Measurements from ENCODE around the gene PASK. TPM values are rescaled to one million over a fixed set of nuclear protein-coding genes. Genes with fewer than 3 reads are reported as not detected.

The PASK gene
- total and polyA plus RNA-seq, 4 experiments from 2014 or later: 38.2 to 309 (median 170) TPM

DNA sequence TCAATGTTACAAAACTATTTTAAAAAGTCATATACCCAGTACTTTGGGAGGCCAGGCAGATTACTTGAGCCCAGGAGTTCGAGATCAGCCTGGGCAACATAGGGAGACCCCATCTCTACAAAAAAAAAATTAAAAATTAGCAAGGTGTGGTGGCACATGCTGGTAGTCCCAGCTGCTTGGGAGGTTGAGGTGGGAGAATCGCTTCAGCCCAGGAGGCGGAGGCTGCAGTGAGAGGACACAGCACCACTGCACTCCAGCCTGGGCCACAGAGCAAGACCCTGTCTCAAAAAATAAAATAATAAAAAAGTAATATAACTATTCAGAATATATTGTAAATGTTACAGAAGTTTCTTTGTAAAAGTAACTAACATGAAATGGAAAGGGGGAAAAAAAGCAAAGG, 1.9 kb downstream of the PASK start:
- ChIA-PET CTCF (ENCODE audit: partially characterized antibody) (interaction anchor here (1.0 to 1.2 kb wide), 2 partner anchors 67 to 70 kb away, joined by 3 read pairs; no protein-coding TSS in a partner anchor), POLR2A (ENCODE audit: partially characterized antibody) (interaction anchor here (1.8 to 9.0 kb wide), 2 partner anchors 11 to 40 kb away, joined by 8 to 299 read pairs; partner anchors contain the start of gene MTERF4)
- peaks cover 27 to 47% (median 42%) of the 10 kb centered on the region in 4 donors for H3K4me1 Mint-ChIP-seq
- H3K27me3 Mint-ChIP-seq: no peaks in the 10 kb centered on the region
- no peak for DNase-seq
- H3K27ac Mint-ChIP-seq: no peak overlapping the region
- no peaks in the 10 kb centered on the region for H3K27me3 ChIP-seq (ENCODE audit: insufficient read depth, low read length)
- intact Hi-C loops (cut with micrococcal nuclease): loop anchor here (5.0 kb wide), 1 partner anchor 295 kb away; no protein-coding TSS in a partner anchor
- peaks cover 4 to 23% of the 10 kb centered on the region in 2 donors for H3K36me3 Mint-ChIP-seq
- H3K4me1 ChIP-seq (ENCODE audit: insufficient read depth, low read length): peaks cover 26% of the 10 kb centered on the region
- no peaks in the 10 kb centered on the region for H3K9me3 ChIP-seq (ENCODE audit: control insufficient read depth in 1 of 2, low read length in 2 of 2)
- H3K4me3 Mint-ChIP-seq: peak overlapping the region in 6 of 8 donors; percentile 70 to 99 (median 92)
- no peak overlapping the region for H3K4me3 ChIP-seq (ENCODE audit: low read length in 2 of 2)
- peaks cover 0 to 1% (median 0%) of the 10 kb centered on the region in 8 donors for H3K9me3 Mint-ChIP-seq
- no peak overlapping the region for H3K27ac ChIP-seq (ENCODE audit: low read depth, low read length)
- H3K36me3 ChIP-seq (ENCODE audit: insufficient read depth, low read length): peaks cover 4% of the 10 kb centered on the region

DNA sequence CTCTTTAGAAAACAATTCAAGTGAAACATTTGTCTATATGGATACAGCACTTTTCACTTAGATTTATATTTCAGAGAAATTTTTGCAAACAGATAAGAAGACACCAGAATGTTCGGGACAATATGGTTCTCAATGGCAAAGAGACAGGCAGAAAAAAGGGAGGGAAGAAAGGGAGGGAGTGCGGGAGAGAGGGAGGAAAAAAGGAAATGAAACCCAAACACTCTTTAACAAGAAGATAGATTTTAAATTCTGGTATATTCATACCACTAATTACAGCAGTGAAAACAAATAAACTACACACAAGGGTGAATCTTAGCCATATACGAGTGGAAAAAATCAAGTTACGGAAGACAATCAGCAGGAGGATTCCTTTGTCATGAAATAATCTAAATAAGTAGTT, 3.0 kb downstream of the PASK start:
- ChIA-PET POLR2A (ENCODE audit: partially characterized antibody) (interaction anchor here (0.7 to 9.0 kb wide), 3 partner anchors 10 to 233 kb away, joined by 3 to 299 read pairs (median 8); partner anchors contain the start of gene MTERF4), CTCF (ENCODE audit: partially characterized antibody) (interaction anchor here (1.2 to 1.9 kb wide), 2 partner anchors 22 to 69 kb away, joined by 3 to 10 read pairs; no protein-coding TSS in a partner anchor)
- H3K9me3 Mint-ChIP-seq: peaks cover 0 to 1% (median 0%) of the 10 kb centered on the region in 8 donors
- intact Hi-C loops (cut with micrococcal nuclease): loop anchor here (5.0 kb wide), 1 partner anchor 294 kb away; no protein-coding TSS in a partner anchor
- H3K36me3 Mint-ChIP-seq: peaks cover 11 to 28% of the 10 kb centered on the region in 2 donors
- Histone ChIP-seq H3K27ac (ENCODE audit: low read depth, low read length) (no peak overlapping the region), H3K9me3 (ENCODE audit: control insufficient read depth in 1 of 2, low read length in 2 of 2) (no peaks in the 10 kb centered on the region), H3K4me1 (ENCODE audit: insufficient read depth, low read length) (peaks cover 19% of the 10 kb centered on the region), H3K36me3 (ENCODE audit: insufficient read depth, low read length) (peaks cover 7% of the 10 kb centered on the region), H3K27me3 (ENCODE audit: insufficient read depth, low read length) (no peaks in the 10 kb centered on the region), H3K4me3 (ENCODE audit: low read length in 2 of 2) (no peak overlapping the region)
- no peak for DNase-seq
- peak overlapping the region in 1 of 7 donors; percentile 43 for H3K27ac Mint-ChIP-seq
- H3K4me1 Mint-ChIP-seq: peaks cover 19 to 44% (median 34%) of the 10 kb centered on the region in 4 donors
- no peaks in the 10 kb centered on the region for H3K27me3 Mint-ChIP-seq
- no peak overlapping the region for H3K4me3 Mint-ChIP-seq

- H3K27me3 Mint-ChIP-seq: no peaks in the 10 kb centered on the region
- no peak overlapping the region for H3K4me3 Mint-ChIP-seq
- Histone ChIP-seq H3K27ac (ENCODE audit: low read depth, low read length) (no peak overlapping the region), H3K36me3 (ENCODE audit: insufficient read depth, low read length) (peaks cover 37% of the 10 kb centered on the region), H3K27me3 (ENCODE audit: insufficient read depth, low read length) (no peaks in the 10 kb centered on the region), H3K4me3 (ENCODE audit: low read length in 2 of 2) (no peak overlapping the region), H3K4me1 (ENCODE audit: insufficient read depth, low read length) (peaks cover under 1% of the 10 kb centered on the region), H3K9me3 (ENCODE audit: control insufficient read depth in 1 of 2, low read length in 2 of 2) (no peaks in the 10 kb centered on the region)
- no peaks in the 10 kb centered on the region for H3K9me3 Mint-ChIP-seq
- CTCF ChIA-PET (ENCODE audit: partially characterized antibody): no interaction called here
- peaks cover 28 to 38% of the 10 kb centered on the region in 2 donors for H3K36me3 Mint-ChIP-seq
- no peak for DNase-seq
- POLR2A ChIA-PET (ENCODE audit: partially characterized antibody): interaction anchor here (1.1 to 2.2 kb wide), 3 partner anchors 9 to 34 kb away, joined by 3 to 10 read pairs (median 3); no protein-coding TSS in a partner anchor
- H3K27ac Mint-ChIP-seq: no peak overlapping the region
- intact Hi-C loops (cut with micrococcal nuclease): no loop called here
- peaks cover 5 to 21% (median 12%) of the 10 kb centered on the region in 4 donors for H3K4me1 Mint-ChIP-seq
Measured at GRCh38 chr2:241142593-241142992, 6.7 kb downstream of the PASK start.

GRCh38 chr2:241142063-241142462, 7.2 kb downstream of the PASK start:
- Histone ChIP-seq H3K9me3 (ENCODE audit: control insufficient read depth in 1 of 2, low read length in 2 of 2) (no peaks in the 10 kb centered on the region), H3K4me3 (ENCODE audit: low read length in 2 of 2) (no peak overlapping the region), H3K36me3 (ENCODE audit: insufficient read depth, low read length) (peaks cover 39% of the 10 kb centered on the region), H3K27ac (ENCODE audit: low read depth, low read length) (no peak overlapping the region), H3K27me3 (ENCODE audit: insufficient read depth, low read length) (no peaks in the 10 kb centered on the region), H3K4me1 (ENCODE audit: insufficient read depth, low read length) (no peaks in the 10 kb centered on the region)
- Mint-ChIP-seq H3K9me3 (no peaks in the 10 kb centered on the region), H3K4me3 (no peak overlapping the region), H3K27ac (peak overlapping the region in 3 of 7 donors; percentile 42 to 78 (median 51)), H3K36me3 (peaks cover 28 to 38% of the 10 kb centered on the region in 2 donors), H3K4me1 (peaks cover 4 to 21% (median 12%) of the 10 kb centered on the region in 4 donors), H3K27me3 (no peaks in the 10 kb centered on the region)
- ChIA-PET CTCF (ENCODE audit: partially characterized antibody) (interaction anchor here (1.4 kb wide), 1 partner anchor 64 kb away, joined by 3 read pairs; no protein-coding TSS in a partner anchor), POLR2A (ENCODE audit: partially characterized antibody) (interaction anchor here (1.1 to 2.2 kb wide), 5 partner anchors 8 to 33 kb away, joined by 3 to 10 read pairs (median 3); partner anchors contain the start of genes PASK and PPP1R7)
- DNase-seq: no peak
- intact Hi-C loops (cut with micrococcal nuclease): no loop called here

GRCh38 chr2:241141214-241141770, 8.0 kb downstream of the PASK start:
- Histone ChIP-seq H3K4me3 (ENCODE audit: low read length in 2 of 2) (no peak overlapping the region), H3K27me3 (ENCODE audit: insufficient read depth, low read length) (no peaks in the 10 kb centered on the region), H3K9me3 (ENCODE audit: control insufficient read depth in 1 of 2, low read length in 2 of 2) (no peaks in the 10 kb centered on the region), H3K4me1 (ENCODE audit: insufficient read depth, low read length) (no peaks in the 10 kb centered on the region), H3K36me3 (ENCODE audit: insufficient read depth, low read length) (peaks cover 39% of the 10 kb centered on the region), H3K27ac (ENCODE audit: low read depth, low read length) (no peak overlapping the region)
- Mint-ChIP-seq H3K36me3 (peaks cover 30 to 43% of the 10 kb centered on the region in 2 donors), H3K4me1 (peaks cover 4 to 15% (median 10%) of the 10 kb centered on the region in 4 donors), H3K27me3 (no peaks in the 10 kb centered on the region), H3K4me3 (no peak overlapping the region), H3K27ac (no peak overlapping the region), H3K9me3 (no peaks in the 10 kb centered on the region)
- DNase-seq: no peak
- POLR2A ChIA-PET (ENCODE audit: partially characterized antibody): interaction anchor here (1.1 to 2.2 kb wide), 5 partner anchors 8 to 39 kb away, joined by 3 to 10 read pairs (median 3); partner anchors contain the start of genes MTERF4, PASK and PPP1R7
- CTCF ChIA-PET (ENCODE audit: partially characterized antibody): interaction anchor here (1.4 kb wide), 1 partner anchor 63 kb away, joined by 3 read pairs; no protein-coding TSS in a partner anchor
- intact Hi-C loops (cut with micrococcal nuclease): no loop called here

DNA sequence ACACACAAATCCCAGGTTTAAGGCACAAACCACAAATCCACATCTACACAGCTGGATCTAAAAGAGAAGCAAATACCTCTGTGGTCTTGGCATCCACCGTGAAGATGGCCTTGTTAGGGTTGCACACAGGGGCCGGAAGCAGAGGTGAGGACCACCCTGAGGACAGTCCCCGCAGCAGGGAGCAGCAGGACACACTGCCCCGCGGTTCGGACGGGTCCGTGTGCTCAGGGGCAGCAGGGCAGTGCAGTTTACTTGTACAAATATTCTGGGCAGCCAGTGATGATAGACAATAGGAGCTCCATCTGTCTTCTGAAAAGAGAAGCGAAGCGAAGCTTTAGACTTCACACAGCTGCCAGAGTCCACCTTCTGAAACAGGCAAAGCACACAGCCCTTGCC, 8.8 kb downstream of the PASK start:
- CTCF ChIA-PET (ENCODE audit: partially characterized antibody): interaction anchor here (1.2 kb wide), 1 partner anchor 62 kb away, joined by 3 read pairs; no protein-coding TSS in a partner anchor
- intact Hi-C loops (cut with micrococcal nuclease): no loop called here

More for the DNA sequence above, 8.8 kb downstream of the PASK start:
- no peaks in the 10 kb centered on the region for H3K4me1 ChIP-seq (ENCODE audit: insufficient read depth, low read length)
- H3K27me3 ChIP-seq (ENCODE audit: insufficient read depth, low read length): no peaks in the 10 kb centered on the region
- Mint-ChIP-seq H3K4me3 (no peak overlapping the region), H3K36me3 (peaks cover 32 to 51% of the 10 kb centered on the region in 2 donors), H3K4me1 (peaks cover 4 to 13% (median 9%) of the 10 kb centered on the region in 4 donors), H3K9me3 (no peaks in the 10 kb centered on the region), H3K27me3 (no peaks in the 10 kb centered on the region), H3K27ac (peak overlapping the region in 1 of 7 donors; percentile 25)
- H3K4me3 ChIP-seq (ENCODE audit: low read length in 2 of 2): no peak overlapping the region
- H3K27ac ChIP-seq (ENCODE audit: low read depth, low read length): no peak overlapping the region
- DNase-seq: no peak
- H3K9me3 ChIP-seq (ENCODE audit: control insufficient read depth in 1 of 2, low read length in 2 of 2): no peaks in the 10 kb centered on the region
- H3K36me3 ChIP-seq (ENCODE audit: insufficient read depth, low read length): peaks cover 43% of the 10 kb centered on the region
- POLR2A ChIA-PET (ENCODE audit: partially characterized antibody): interaction anchor here (1.0 to 1.9 kb wide), 3 partner anchors 9 to 38 kb away, joined by 3 to 8 read pairs (median 3); partner anchors contain the start of genes MTERF4, PASK and PPP1R7

All from CD4-positive, alpha-beta memory T cell (primary cell).